SIG-M5 (cell line): Measurements from ENCODE around the gene CDC45.
"Not testable (repeated sequence)": the region's sequence is repeated elsewhere in the genome, so short reads cannot be mapped to it uniquely, and the experiment has no call there.

ENCODE experiments used
- DNase-seq: peaks from one replicate; lab custom pipeline; 2025; lab: John Stamatoyannopoulos, UW

The CDC45 gene

GRCh38 chr22:19479355-19480172 lies at the start of gene CDC45:
Gene CDC45, plus strand, starts transcription at chr22:19479920. Its CDS starts 49 bp downstream, at chr22:19479969.
- peak; percentile 91 for DNase-seq

DNA sequence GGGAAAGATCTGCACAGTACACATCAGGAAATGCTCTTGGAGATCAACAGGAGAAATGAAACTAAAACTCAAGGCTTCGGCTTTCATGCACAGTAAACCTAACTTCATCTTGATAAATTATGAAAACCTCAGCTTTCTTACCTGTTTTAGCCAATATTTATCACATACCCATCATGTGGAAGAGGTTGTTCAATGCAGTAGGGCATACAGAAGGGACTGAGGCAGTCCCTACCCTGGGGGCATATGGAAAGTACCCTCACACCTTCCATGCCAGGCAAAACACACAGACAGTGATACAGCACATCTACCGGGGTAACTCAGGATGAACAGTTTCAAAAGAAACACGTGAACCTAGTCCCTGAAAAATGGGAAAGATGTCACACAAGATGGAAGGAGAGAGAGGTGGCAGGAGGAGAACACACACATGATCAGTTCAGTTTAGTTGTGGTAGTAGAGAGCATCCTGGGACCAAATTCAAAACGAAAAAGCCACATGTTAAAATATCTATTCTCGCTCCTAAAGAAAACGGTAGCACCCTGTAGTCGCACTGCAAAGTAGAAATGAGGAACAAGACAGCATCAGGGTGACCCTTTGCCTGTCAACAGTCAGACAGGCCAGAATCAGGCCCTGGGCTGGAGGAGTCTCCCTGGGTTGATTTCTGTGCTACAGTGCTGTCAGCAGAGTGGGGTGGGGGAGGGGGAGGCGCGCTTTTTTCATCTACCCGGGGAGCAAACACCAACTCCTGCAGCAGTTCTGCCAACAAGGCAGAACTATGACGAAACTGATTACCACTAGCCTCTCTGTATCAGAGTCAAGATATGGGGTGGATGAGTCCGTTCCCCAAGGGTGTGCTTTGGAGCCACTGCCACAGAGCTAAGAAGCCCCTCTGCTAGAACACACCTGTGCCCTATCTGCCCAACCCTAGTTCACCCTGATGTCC lies 49.5 kb upstream of the CDC45 start:
- DNase-seq: no peak

GRCh38 chr22:19430890-19431541 lies 48.7 kb upstream of the CDC45 start:
- no peak for DNase-seq

- no peak for DNase-seq
These were observed 48.0 kb upstream of the CDC45 start, which contains the start of gene HIRA for GRCh38 chr22:19431649-19432132. Gene HIRA, minus strand, starts transcription at chr22:19431733. Its CDS starts 257 bp downstream, at chr22:19431476.

GRCh38 chr22:19432133-19432851 lies 47.4 kb upstream of the CDC45 start, which contains the start of gene MRPL40:
Gene MRPL40, plus strand, starts transcription at chr22:19432545. Its CDS starts 10 bp downstream, at chr22:19432555.
- DNase-seq: peak; percentile 35

DNA sequence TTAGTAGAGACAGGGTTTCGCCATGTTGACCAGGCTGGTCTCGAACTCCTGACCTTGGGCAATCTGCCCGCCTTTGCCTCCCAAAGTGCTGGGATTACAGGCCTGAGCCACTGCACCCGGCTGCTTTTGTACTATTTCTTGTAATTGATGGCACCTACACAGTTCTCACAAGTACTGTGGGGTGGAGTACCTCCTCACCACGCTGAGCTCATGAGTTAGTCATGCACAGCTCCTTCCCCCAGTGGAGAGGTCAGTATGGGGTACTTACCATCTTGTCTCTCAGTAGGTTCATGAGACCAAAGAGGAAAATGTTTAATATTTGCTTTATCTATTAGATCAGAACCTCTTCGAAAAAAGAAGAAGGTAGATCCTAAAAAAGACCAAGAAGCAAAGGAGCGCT lies 45.3 kb upstream of the CDC45 start:
- DNase-seq: no peak

DNA sequence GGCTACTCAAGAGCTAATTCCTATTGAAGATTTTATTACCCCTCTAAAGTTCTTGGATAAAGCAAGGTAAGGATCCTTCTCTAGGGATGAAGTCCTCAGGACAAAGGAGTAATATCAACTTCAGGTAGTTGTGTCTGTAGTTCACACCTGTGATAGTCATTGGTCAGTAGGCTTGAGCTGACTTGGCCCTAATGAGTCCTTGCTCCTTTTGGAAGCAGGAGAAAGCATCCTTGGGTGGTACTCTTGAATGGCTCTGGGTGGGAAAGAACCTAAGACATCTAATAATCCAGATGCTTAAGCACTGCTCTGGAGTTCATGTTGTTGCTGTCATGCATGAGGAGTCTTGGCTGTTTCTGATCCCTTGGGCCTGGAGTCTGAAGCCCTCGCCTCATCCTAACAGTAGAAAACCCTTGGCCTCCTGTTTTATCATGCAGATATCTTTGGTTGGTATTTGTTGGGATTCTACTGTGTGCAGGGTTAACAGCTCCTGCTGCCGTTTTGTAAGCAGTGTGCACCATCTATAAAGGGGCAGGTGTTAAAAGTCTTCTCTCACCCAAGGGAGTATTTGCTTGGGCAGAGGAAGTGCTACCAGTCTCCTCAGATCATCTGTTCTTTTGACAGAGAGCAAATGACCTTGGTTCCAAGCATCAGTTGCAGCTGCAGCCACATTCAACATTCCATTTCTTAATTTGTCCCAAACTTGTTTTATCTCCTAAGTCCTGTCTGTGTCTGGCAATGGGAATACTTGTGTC lies 44.7 kb upstream of the CDC45 start:
- DNase-seq: no peak

GRCh38 chr22:19436444-19437161 lies 43.1 kb upstream of the CDC45 start:
- DNase-seq: not testable (repeated sequence)

DNA sequence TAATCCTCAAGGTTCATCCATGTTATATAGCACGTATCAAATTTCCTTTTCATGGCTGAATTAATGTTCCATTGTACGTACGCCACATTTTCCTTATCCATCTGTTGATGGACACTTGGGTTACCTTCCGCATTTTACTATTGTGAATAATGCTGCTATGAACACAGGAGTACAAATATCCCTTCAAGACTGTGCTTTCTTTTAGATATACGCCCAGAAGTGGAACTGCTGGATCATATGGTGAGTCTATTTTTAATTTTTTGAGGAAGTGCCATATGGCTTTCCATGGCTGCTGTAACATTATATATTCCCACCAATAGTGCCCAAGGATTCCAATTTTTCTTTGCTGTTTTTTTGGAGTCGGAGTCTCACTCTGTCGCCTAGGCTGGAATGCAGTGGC lies 41.4 kb upstream of the CDC45 start:
- no peak for DNase-seq

GRCh38 chr22:19440411-19441195 lies 39.1 kb upstream of the CDC45 start:
- no peak for DNase-seq

DNA sequence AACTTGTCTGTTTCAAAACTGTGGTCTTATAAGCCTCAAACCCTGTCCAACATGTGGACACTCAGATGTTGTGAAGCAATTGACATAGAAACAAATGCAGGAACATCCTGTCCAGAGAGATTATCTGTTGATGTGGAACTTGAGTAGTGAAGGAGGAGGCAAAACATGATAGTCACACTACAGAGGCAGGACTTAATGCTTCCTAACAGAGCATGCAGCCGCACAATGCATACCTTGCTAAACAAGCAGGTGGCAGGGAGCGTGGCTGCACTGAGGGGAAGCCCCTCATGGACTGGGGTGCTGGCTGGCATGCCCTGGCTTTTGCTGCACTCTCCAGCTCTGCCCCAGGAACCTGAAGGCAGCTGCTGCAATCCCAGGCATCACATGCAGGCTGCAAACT lies 37.6 kb upstream of the CDC45 start:
- no peak for DNase-seq

DNA sequence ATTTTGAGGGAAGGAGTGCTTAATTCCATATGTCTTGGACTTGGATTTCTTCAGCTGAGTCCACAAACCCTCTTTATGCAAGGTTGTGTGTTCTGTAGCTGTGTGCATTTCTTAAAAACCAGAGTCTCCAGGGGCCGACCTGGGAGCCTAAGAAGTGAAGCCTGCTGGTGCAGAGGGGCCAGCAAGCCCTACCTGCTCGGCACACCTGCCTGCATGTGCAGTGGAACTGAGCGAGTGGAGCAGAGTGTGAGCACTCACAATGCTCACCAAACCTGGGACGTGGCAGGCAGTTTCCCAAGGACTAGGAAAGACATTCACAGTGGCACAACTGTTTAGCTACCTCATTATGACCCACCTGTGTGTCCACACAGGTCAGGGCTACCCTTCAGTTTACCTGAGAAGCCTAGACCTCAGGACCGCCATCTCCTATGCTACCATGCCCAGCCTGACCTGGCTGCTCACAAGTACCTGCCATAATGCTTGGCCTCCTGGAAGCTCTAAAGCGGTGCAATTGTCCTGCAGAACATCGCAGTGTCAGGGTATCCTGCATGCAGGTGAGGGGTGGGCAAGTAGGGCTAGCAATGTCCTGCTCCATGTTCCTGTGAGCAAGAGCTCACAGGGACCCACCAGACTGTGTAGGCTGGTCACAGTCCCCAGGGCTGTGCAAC lies 36.0 kb upstream of the CDC45 start:
- no peak for DNase-seq

DNA sequence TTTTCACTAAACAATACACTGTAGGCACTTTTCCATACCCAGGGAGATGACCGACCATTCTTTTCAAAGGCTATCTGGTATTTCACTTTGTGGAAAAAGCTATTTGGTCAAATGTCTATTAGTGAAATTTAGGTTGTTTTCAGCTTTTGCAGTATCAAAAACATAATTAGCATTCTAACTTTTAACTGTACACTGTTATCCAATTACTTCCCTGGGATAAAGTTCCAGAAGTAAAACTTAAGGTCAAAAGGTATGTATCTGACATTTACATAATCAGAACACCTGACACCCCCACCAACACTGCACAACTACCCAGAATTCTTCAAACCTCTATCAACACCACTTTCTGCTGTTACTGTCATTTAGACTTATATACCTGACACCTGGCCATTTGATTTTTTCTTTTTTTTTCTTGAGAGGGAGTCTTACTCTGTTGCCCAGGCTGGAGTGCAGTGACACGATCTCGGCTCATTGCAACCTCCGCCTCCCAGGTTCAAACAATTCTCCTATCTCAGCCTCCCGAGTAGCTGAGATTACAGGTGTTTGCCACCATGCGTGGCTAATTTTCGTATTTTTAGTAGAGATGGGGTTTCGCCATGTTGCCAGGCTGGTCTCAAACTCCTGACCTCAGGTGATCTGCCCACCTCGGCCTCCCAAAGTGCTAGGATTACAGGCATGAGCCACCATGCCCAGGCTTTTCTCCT lies 34.3 kb upstream of the CDC45 start:
- not testable (repeated sequence) for DNase-seq

GRCh38 chr22:19446603-19447329 lies 33.0 kb upstream of the CDC45 start:
- no peak for DNase-seq

GRCh38 chr22:19447330-19448075 lies 32.2 kb upstream of the CDC45 start, which contains the start of gene C22orf39:
Gene C22orf39, minus strand, starts transcription at chr22:19447711. Its CDS starts 23 bp downstream, at chr22:19447688.
- peak; percentile 80 for DNase-seq

DNA sequence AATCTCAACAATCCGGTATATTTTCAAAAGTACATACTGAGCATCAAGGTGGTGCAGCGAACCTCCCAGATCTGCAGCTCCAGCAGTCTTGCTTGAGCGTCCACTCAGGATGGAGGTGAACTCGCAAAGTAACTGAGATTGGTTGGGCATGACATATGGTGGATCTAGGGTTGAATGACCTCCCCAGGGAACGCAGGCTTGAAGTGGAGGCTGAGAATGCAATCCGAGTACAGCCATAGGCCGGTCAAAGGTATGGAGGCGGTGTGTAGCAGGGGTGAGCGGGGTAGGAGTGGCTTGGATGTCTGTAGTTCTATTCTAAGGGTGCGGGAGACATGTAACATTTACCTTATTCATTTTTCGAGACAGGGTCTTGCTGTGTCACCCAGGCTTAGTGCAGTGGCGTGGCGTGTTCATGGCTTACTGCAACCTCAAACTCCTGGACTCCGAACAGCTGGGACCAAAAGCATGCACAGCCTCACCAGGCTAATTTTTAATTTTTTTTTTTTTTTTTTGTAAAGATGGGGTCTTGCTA lies 31.6 kb upstream of the CDC45 start:
- DNase-seq: no peak
